Naive thymus-derived CD4-positive, alpha-beta T cell (primary cell): ENCODE data around the gene POC1B. TPM values are rescaled to one million over a fixed set of nuclear protein-coding genes. Genes with fewer than 3 reads are reported as not detected.
"Not testable (repeated sequence)": the region's sequence is repeated elsewhere in the genome, so short reads cannot be mapped to it uniquely, and the experiment has no call there.

Experiments used
- ATAC-seq: fragments of 150-1000 bp; cut with Tn5 transposase; 2 replicates; pipeline ENCODE4 v1.10.0; 2021; ENCODE audit warnings: mild to moderate bottlenecking, moderate library complexity
- CTCF ChIA-PET: fragments of 350-600 bp; sonication (Branson Sonifier 250); formaldehyde crosslinking; loops from one replicate; lab custom pipeline; 2021; ENCODE audit warnings: antibody characterized with exemption; lab: Charles Lee
- POLR2A ChIA-PET: fragments of 350-600 bp; sonication (Branson Sonifier 250); formaldehyde crosslinking; loops from one replicate; lab custom pipeline; 2021; ENCODE audit warnings: antibody characterized with exemption, inconsistent platforms; lab: Charles Lee
- DNase-seq, 9 donors: peaks; one replicate each; pipeline versions ENCODE4 v3.0.0 to v3.0.0-alpha.2; 2020 to 2022; ENCODE audit warnings: mixed read lengths in 1 of 9
- H3K27ac ChIP-seq: one replicate; pipeline ENCODE4 v1.7.0; 2013; ENCODE audit warnings: mild to moderate bottlenecking, low read depth, low read length, moderate library complexity
- H3K27me3 ChIP-seq, 2 donors: one replicate each; pipeline ENCODE4 v1.7.0; 2013; ENCODE audit warnings: low read length in 2 of 2, mild to moderate bottlenecking in 2 of 2, moderate library complexity in 2 of 2; ENCODE audit not compliant: control insufficient read depth in 2 of 2, insufficient read depth in 2 of 2
- H3K36me3 ChIP-seq, 3 experiments: 1 replicate in 2 of 3; 2 replicates in 1 of 3; pipeline ENCODE4 v1.7.0; 2013; ENCODE audit warnings: low read length in 3 of 3, mild to moderate bottlenecking in 3 of 3, moderate library complexity in 1 of 3; ENCODE audit not compliant: insufficient read depth in 3 of 3, control insufficient read depth in 2 of 3
- H3K4me1 ChIP-seq, 2 donors: one replicate each; pipeline ENCODE4 v1.7.0; 2013; ENCODE audit warnings: low read length in 2 of 2, mild to moderate bottlenecking in 2 of 2, moderate library complexity in 1 of 2; ENCODE audit not compliant: control insufficient read depth in 2 of 2, insufficient read depth in 2 of 2
- H3K4me3 ChIP-seq: 2 replicates; pipeline ENCODE4 v1.7.0; 2013; ENCODE audit warnings: mild to moderate bottlenecking, low read length
- H3K9me3 ChIP-seq, 3 experiments: 1 replicate in 2 of 3; 2 replicates in 1 of 3; pipeline ENCODE4 v1.7.0; 2013; ENCODE audit warnings: low read length in 3 of 3; ENCODE audit not compliant: control insufficient read depth in 2 of 3
- H3K27ac Mint-ChIP-seq, 9 donors: one replicate each; pipeline ENCODE4 v1.8.0; 2020 to 2022; ENCODE audit warnings: mixed read lengths in 9 of 9, mild to moderate bottlenecking in 8 of 9, moderate library complexity in 5 of 9, inconsistent platforms in 2 of 9
- H3K27me3 Mint-ChIP-seq, 5 donors: one replicate each; pipeline ENCODE4 v1.8.0; 2021 to 2022; ENCODE audit warnings: mixed read lengths in 5 of 5, mild to moderate bottlenecking in 1 of 5
- H3K36me3 Mint-ChIP-seq, 5 donors: one replicate each; pipeline ENCODE4 v1.8.0; 2020 to 2022; ENCODE audit warnings: mixed read lengths in 5 of 5, mild to moderate bottlenecking in 3 of 5, inconsistent platforms in 1 of 5
- H3K4me1 Mint-ChIP-seq, 7 donors: one replicate each; pipeline ENCODE4 v1.8.0; 2020 to 2022; ENCODE audit warnings: mixed read lengths in 7 of 7, mild to moderate bottlenecking in 3 of 7, inconsistent platforms in 1 of 7
- H3K4me3 Mint-ChIP-seq, 10 donors: one replicate each; pipeline ENCODE4 v1.8.0; 2020 to 2022; ENCODE audit warnings: mild to moderate bottlenecking in 10 of 10, mixed read lengths in 10 of 10, moderate library complexity in 6 of 10, inconsistent platforms in 2 of 10
- H3K9me3 Mint-ChIP-seq, 11 donors: one replicate each; pipeline ENCODE4 v1.8.0; 2020 to 2022; ENCODE audit warnings: mixed read lengths in 11 of 11, mild to moderate bottlenecking in 4 of 11, inconsistent platforms in 1 of 11, moderate library complexity in 1 of 11
- intact Hi-C, 2 donors: fragments of 100-400 bp; cut with micrococcal nuclease; formaldehyde crosslinking; loops; one replicate each; pipeline ENCODE4 v1.15.1; 2023
- polyA plus RNA-seq, 2 donors: library from polyadenylated mRNA; unstranded; fragments of 300-500 nt; fragmentation: Illumina TruSeq; gene quantifications; one replicate each; pipeline ENCODE4 v1.2.3, GENCODE V29; 2021
- total RNA-seq, 6 experiments: library from RNA in 5 of 6; stranded (reverse) in 5 of 6; gene quantifications; 1 replicate in 5 of 6; 2 replicates in 1 of 6; pipeline ENCODE4 v1.2.3 and lab custom pipeline; 2021 to 2026

POC1B gene
- total and polyA plus RNA-seq, 7 experiments from 2014 or later, result 19.4 to 38.7 (median 23.4) TPM

DNA sequence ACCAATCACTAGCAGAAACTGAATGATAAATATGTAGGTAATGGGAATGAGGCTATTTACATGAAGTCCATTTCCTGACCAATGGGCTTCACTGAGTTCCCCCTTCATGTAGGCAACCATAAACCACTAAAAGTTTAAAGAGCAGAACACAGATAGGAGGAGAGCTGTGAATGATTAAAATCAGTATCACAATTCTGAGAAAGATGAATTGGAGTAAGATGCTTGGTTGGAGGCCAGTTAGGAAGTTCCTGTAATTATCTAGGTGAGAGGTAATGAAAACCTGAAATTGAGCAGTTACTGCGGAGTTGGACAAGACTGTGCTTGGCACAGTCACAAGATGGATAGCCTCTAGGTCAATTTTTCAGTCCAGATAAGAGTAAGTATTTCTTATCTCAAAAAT is 57.8 kb downstream of the POC1B start:
- Histone ChIP-seq H3K4me1 (peaks cover 23 to 31% of the 10 kb centered on the region in 2 donors), H3K27ac (no peak overlapping the region), H3K36me3 (no peaks in the 10 kb centered on the region), H3K27me3 (no peaks in the 10 kb centered on the region), H3K4me3 (no peak overlapping the region), H3K9me3 (no peaks in the 10 kb centered on the region)
- Mint-ChIP-seq H3K4me1 (peaks cover 29 to 69% (median 44%) of the 10 kb centered on the region in 7 donors), H3K4me3 (peak overlapping the region in 7 of 10 donors; percentile 3 to 77 (median 48)), H3K9me3 (no peaks in the 10 kb centered on the region), H3K36me3 (peaks cover 0 to 26% (median 0%) of the 10 kb centered on the region in 5 donors), H3K27me3 (no peaks in the 10 kb centered on the region), H3K27ac (peak overlapping the region in 4 of 9 donors; percentile 21 to 70 (median 56))
- DNase-seq, result no peak
- ChIA-PET CTCF (interaction anchor here (0.8 to 3.0 kb wide), 7 partner anchors 20 to 448 kb away, joined by 3 to 10 read pairs (median 5); partner anchors contain the start of genes GALNT4 and POC1B), POLR2A (interaction anchor here (0.9 kb wide), 1 partner anchor 57 kb away, joined by 5 read pairs; the partner anchor contains the start of gene POC1B)
- intact Hi-C loops, result loop anchor here (1.0 to 5.0 kb wide), 11 partner anchors 27 to 1474 kb away; partner anchors contain the start of genes DUSP6 (in 2 of the 2), ATP2B1 (in 1 of the 2) and GALNT4 (in 1 of the 2)
- no peak for ATAC-seq

DNA sequence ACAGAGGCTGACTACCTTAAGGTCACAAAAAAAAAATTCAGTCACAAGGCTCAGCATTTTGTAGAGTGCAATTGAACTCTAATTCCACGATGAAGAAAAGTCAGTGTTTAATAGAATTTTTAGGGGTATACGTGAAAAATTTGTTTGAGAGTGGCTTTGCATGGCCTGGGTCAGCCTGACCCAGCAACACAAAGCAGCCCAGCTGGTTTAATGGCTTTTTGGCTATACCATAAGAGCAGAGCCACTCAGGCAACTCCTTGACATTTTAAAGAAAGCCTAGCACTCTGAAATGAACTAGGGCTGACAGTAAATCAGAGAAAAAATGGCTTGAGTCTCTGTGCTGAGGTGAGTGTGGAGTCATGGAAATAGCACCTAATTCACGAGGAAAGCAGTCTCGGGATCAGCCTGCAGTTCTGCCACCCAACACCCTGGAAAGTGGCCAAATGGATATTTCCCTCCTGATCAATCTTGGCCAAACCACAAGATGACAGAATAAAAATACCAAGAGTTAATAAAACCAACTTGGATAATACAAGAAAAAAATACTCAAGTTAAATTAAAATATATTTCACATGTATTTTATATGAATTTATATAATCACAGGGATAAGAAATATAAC is 60.8 kb downstream of the POC1B start:
- H3K27me3 Mint-ChIP-seq, result no peaks in the 10 kb centered on the region
- DNase-seq, result no peak
- no peak overlapping the region for H3K4me3 Mint-ChIP-seq
- peak overlapping the region in 1 of 9 donors; percentile 71 for H3K27ac Mint-ChIP-seq
- Histone ChIP-seq H3K27ac (no peak overlapping the region), H3K4me1 (peaks cover 18 to 28% of the 10 kb centered on the region in 2 donors), H3K27me3 (no peaks in the 10 kb centered on the region), H3K36me3 (no peaks in the 10 kb centered on the region), H3K4me3 (no peak overlapping the region), H3K9me3 (no peaks in the 10 kb centered on the region)
- intact Hi-C loops, result loop anchor here (5.0 kb wide), 6 partner anchors 242 to 1477 kb away; partner anchors contain the start of gene ATP2B1 (in 1 of the 2)
- POLR2A ChIA-PET, result no interaction called here
- ATAC-seq, result no peak
- H3K4me1 Mint-ChIP-seq, result peaks cover 33 to 67% (median 44%) of the 10 kb centered on the region in 7 donors
- H3K9me3 Mint-ChIP-seq, result no peaks in the 10 kb centered on the region
- CTCF ChIA-PET, result interaction anchor here (4.9 kb wide), 1 partner anchor 447 kb away, joined by 50 read pairs; no protein-coding TSS in a partner anchor
- H3K36me3 Mint-ChIP-seq, result peaks cover 0 to 22% (median 0%) of the 10 kb centered on the region in 5 donors

DNA sequence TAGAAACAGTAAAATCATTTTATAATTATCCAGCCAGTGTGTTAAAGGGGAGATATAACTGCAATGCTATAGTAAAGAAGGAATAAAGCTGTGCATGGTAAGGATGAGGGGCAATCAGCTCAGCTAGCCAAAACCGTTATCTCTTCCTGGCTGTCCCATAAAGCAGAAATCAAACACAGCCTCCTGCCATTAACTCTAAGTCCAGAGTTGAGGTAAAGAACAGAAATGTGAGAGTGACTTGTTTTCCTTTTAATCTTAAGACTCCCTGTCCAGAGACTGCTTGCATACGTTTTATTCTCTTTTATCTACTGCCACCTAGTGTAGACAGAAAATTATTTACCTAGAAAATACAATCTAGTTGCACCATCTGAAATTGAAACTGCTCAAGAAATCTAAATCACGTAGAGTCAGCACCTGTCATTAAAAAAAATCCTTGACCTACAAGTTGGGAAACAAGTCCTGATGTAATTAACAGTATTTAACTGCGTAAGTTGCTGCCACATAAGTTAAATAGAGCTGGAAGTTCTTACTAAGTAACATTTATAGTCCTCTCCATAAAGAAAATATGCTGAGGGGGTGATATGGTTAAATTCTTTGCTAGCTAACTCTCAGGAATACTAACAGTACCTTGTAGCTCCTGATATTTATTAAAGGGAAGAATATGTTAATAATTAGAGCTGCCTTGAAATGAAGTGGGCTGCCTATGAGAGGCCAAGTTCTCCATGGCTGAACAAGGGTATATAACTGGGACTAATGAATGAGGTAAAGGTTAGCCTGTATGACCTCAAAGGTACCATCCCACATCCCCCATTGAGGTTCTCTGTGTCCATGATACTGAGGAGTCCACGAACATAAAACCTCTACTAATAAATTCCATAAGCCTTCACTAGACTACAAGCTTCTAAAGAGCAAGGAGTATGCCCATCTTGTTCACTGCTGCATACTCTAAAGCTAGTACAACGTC is 63.9 kb downstream of the POC1B start:
- intact Hi-C loops, result loop anchor here (1.0 to 5.0 kb wide), 10 partner anchors 67 to 1350 kb away; partner anchors contain the start of gene DUSP6 (in 2 of the 2)
- POLR2A ChIA-PET, result interaction anchor here (0.5 kb wide), 1 partner anchor 531 kb away, joined by 3 read pairs; no protein-coding TSS in a partner anchor
- Histone ChIP-seq H3K4me1 (peaks cover 0 to 3% of the 10 kb centered on the region in 2 donors), H3K9me3 (no peaks in the 10 kb centered on the region), H3K36me3 (no peaks in the 10 kb centered on the region), H3K27me3 (no peaks in the 10 kb centered on the region), H3K27ac (no peak overlapping the region), H3K4me3 (no peak overlapping the region)
- CTCF ChIA-PET, result interaction anchor here (0.6 to 4.9 kb wide), 20 partner anchors 9 to 1538 kb away, joined by 3 to 50 read pairs (median 4); partner anchors contain the start of genes DUSP6 and GALNT4
- Mint-ChIP-seq H3K4me3 (peak overlapping the region in 7 of 10 donors; percentile 10 to 81 (median 53)), H3K4me1 (peaks cover 7 to 52% (median 18%) of the 10 kb centered on the region in 7 donors), H3K9me3 (no peaks in the 10 kb centered on the region), H3K36me3 (peaks cover 0 to 21% (median 4%) of the 10 kb centered on the region in 5 donors), H3K27me3 (no peaks in the 10 kb centered on the region), H3K27ac (peak overlapping the region in 6 of 9 donors; percentile 5 to 71 (median 41))
- ATAC-seq (peak; percentile 95), DNase-seq (peak in 6 of 9 donors; percentile 26 to 68 (median 54))

DNA sequence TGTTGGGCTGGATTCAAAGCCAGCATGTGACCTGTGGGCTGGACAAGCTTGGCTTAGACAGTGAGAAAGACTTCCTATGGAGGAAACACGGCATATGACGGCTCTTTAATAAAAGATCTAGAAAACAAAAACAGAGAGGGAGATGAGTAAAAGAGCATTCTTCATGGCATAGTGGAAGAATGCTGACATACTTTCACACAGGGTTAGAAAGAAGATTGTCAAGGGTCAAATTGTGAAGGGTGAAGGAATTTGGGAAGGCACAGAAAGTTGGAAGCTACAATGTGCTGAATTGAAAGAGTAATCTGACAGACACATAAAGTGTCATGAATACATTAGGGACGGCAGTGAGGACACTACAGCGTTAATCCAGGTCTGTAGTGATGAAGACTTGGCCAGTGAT is 64.7 kb downstream of the POC1B start:
- Mint-ChIP-seq H3K27me3 (no peaks in the 10 kb centered on the region), H3K4me3 (peak overlapping the region in 1 of 10 donors; percentile 81), H3K36me3 (peaks cover 0 to 15% (median 4%) of the 10 kb centered on the region in 5 donors), H3K4me1 (peaks cover 5 to 49% (median 11%) of the 10 kb centered on the region in 7 donors), H3K9me3 (no peaks in the 10 kb centered on the region), H3K27ac (peak overlapping the region in 1 of 9 donors; percentile 16)
- Histone ChIP-seq H3K4me3 (no peak overlapping the region), H3K27ac (no peak overlapping the region), H3K4me1 (peaks cover 0 to 9% of the 10 kb centered on the region in 2 donors), H3K9me3 (no peaks in the 10 kb centered on the region), H3K36me3 (no peaks in the 10 kb centered on the region), H3K27me3 (no peaks in the 10 kb centered on the region)
- ATAC-seq, result no peak
- intact Hi-C loops, result loop anchor here (1.0 to 5.0 kb wide), 9 partner anchors 68 to 1349 kb away; partner anchors contain the start of gene DUSP6 (in 1 of the 2)
- ChIA-PET CTCF (interaction anchor here (1.0 to 4.9 kb wide), 14 partner anchors 9 to 443 kb away, joined by 3 to 50 read pairs (median 6); partner anchors contain the start of gene GALNT4), POLR2A (interaction anchor here (0.5 kb wide), 1 partner anchor 532 kb away, joined by 3 read pairs; no protein-coding TSS in a partner anchor)
- no peak for DNase-seq

DNA sequence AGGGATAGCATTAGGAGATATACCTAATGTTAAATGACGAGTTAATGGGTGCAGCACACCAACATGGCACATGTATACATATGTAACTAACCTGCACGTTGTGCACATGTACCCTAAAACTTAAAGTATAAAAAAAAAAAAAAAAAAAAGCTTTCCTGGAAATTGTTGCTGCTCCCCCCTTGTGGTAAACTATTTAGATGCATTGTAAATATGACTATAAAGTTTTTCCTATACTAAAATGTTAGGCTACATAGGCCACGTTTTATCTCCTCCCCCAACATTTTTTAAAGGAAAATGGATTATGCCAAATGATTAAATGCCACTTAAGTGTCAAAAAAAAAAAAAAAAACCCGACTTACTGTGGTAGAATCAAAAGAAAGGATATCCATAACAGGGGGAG is 66.6 kb downstream of the POC1B start:
- CTCF ChIA-PET, result interaction anchor here (0.6 to 2.0 kb wide), 5 partner anchors 94 to 645 kb away, joined by 3 to 5 read pairs (median 5); no protein-coding TSS in a partner anchor
- Mint-ChIP-seq H3K36me3 (peaks cover 4 to 25% (median 9%) of the 10 kb centered on the region in 5 donors), H3K4me1 (peaks cover 8 to 48% (median 11%) of the 10 kb centered on the region in 7 donors)
- ATAC-seq, H3K27me3 ChIP-seq, H3K4me3 Mint-ChIP-seq, H3K27me3 Mint-ChIP-seq, H3K27ac Mint-ChIP-seq, DNase-seq, H3K9me3 Mint-ChIP-seq, H3K36me3 ChIP-seq, H3K9me3 ChIP-seq, H3K4me3 ChIP-seq, H3K27ac ChIP-seq, H3K4me1 ChIP-seq, intact Hi-C loops: not testable (repeated sequence)
- POLR2A ChIA-PET, result interaction anchor here (0.7 kb wide), 1 partner anchor 351 kb away, joined by 3 read pairs; no protein-coding TSS in a partner anchor
